ENCODE data around the gene LPIN1. TPM values are rescaled to one million over a fixed set of nuclear protein-coding genes. Genes with fewer than 3 reads are reported as not detected.
A peak's percentile ranks its signal among the peaks of the same experiment; 100 is the strongest.

Gene LPIN1
- total RNA-seq (100 to 1,000 TPM in 1 of 5 donors, 10 to 100 TPM in 4; 11.0 to 152 (median 25.0) TPM), polyA plus RNA-seq (10 to 100 TPM in 2 of 3 donors, 1 to 10 TPM in 1; 7.3 to 19.3 (median 15.1) TPM)
- long read RNA-seq, donor 1, partial matches to known transcripts: 5 of 5 reads
- long read RNA-seq, donor 1, other reads (novel, unspliced or antisense): 0 of 5 reads
- long read RNA-seq, donor 2, full-length matches to known transcripts: 3 of 3 reads
- long read RNA-seq, donor 2, partial matches to known transcripts: 0 of 3 reads
- long read RNA-seq, donor 2, other reads (novel, unspliced or antisense): 0 of 3 reads
- long read RNA-seq, donor 3, partial matches to known transcripts: 0 of 1 reads
- long read RNA-seq, donor 3, other reads (novel, unspliced or antisense): 0 of 1 reads
- long read RNA-seq, donor 4: 0 reads
- long read RNA-seq, donor 5: 0 reads
- long read RNA-seq, donor 6: 0 reads
- long read RNA-seq, donor 7, full-length matches to known transcripts: 1 of 1 reads
- long read RNA-seq, donor 7, partial matches to known transcripts: 0 of 1 reads
- long read RNA-seq, donor 7, other reads (novel, unspliced or antisense): 0 of 1 reads
- long read RNA-seq, donor 8: 0 reads
- long read RNA-seq, donor 9: 0 reads
- long read RNA-seq, donor 10: 0 reads

- no peaks in the 10 kb centered on the region for H3K9me3 ChIP-seq
- H3K27me3 ChIP-seq: no peaks in the 10 kb centered on the region
- intact Hi-C loops (cut with DNase I; ENCODE audit: low total_unique reads): no loop called here
- peak within 1 kb of the TSS; percentile 70 to 86 (median 80) for H3K4me3 ChIP-seq
- H3K27ac ChIP-seq: peak within 1 kb of the TSS; percentile 83 to 93 (median 90)
- no peaks in the 10 kb centered on the region for H3K36me3 ChIP-seq
- peaks cover 52 to 77% (median 64%) of the 10 kb centered on the region in 4 donors for H3K4me1 ChIP-seq
- TF ChIP-seq EP300 (IDR thresholded peaks at IDR 0.05): no peak
- TF ChIP-seq POLR2A (IDR thresholded peaks at IDR 0.05): no peak
- TF ChIP-seq POLR2AphosphoS5 (IDR thresholded peaks at IDR 0.05): peak; percentile 77 to 93 (median 92)
- peak in 1 of 7 experiments; percentile 31 for TF ChIP-seq CTCF (IDR thresholded peaks at IDR 0.05)
- peak; percentile 93 to 96 for DNase-seq
- 0 to 2% (median 1%) methylated on average over 7 to 48 of the region's 49 CpGs for WGBS, 5 donors
These were observed at the start of gene LPIN1 for GRCh38 chr2:11746376-11746806. TSS of gene LPIN1 (plus strand) at chr2:11746632. CDS start at chr2:11765542, 18,910 bp downstream.

- Histone ChIP-seq H3K27me3 (no peaks in the 10 kb centered on the region), H3K27ac (peak overlapping the region in 4 of 5 donors; percentile 47 to 83 (median 74)), H3K4me1 (peaks cover 9 to 33% (median 14%) of the 10 kb centered on the region in 4 donors), H3K4me3 (no peak overlapping the region), H3K36me3 (no peaks in the 10 kb centered on the region), H3K9me3 (no peaks in the 10 kb centered on the region)
- WGBS, 5 donors: 57 to 74% (median 59%) methylated on average over 9 of the region's 9 CpGs
- DNase-seq: no peak
- intact Hi-C loops (cut with DNase I; ENCODE audit: low total_unique reads): no loop called here
- TF ChIP-seq POLR2A (IDR thresholded peaks at IDR 0.05): no peak
- TF ChIP-seq EP300 (IDR thresholded peaks at IDR 0.05): no peak
- no peak for TF ChIP-seq POLR2AphosphoS5 (IDR thresholded peaks at IDR 0.05)
- no peak for TF ChIP-seq CTCF (IDR thresholded peaks at IDR 0.05)
These were observed 49.7 kb upstream of the LPIN1 start for GRCh38 chr2:11696736-11697102.

GRCh38 chr2:11697103-11697871 lies 49.1 kb upstream of the LPIN1 start:
- peak overlapping the region; percentile 16 to 83 (median 70) for H3K27ac ChIP-seq
- WGBS, 5 donors: 39 to 47% (median 44%) methylated on average over 11 to 16 of the region's 16 CpGs
- intact Hi-C loops (cut with DNase I; ENCODE audit: low total_unique reads): no loop called here
- DNase-seq: peak in 1 of 2 donors; percentile 54
- H3K36me3 ChIP-seq: no peaks in the 10 kb centered on the region
- H3K4me1 ChIP-seq: peaks cover 9 to 33% (median 14%) of the 10 kb centered on the region in 4 donors
- H3K27me3 ChIP-seq: no peaks in the 10 kb centered on the region
- H3K9me3 ChIP-seq: no peaks in the 10 kb centered on the region
- TF ChIP-seq EP300 (IDR thresholded peaks at IDR 0.05) (no peak), POLR2A (IDR thresholded peaks at IDR 0.05) (no peak), CTCF (IDR thresholded peaks at IDR 0.05) (no peak), POLR2AphosphoS5 (IDR thresholded peaks at IDR 0.05) (no peak)
- H3K4me3 ChIP-seq: no peak overlapping the region
